Mesenteric fat pad (tissue), 1 donor: ENCODE data around the gene CPSF7. TPM values are rescaled to one million over a fixed set of nuclear protein-coding genes. Genes with fewer than 3 reads are reported as not detected.

Experiments used
- DNase-seq: peaks from one replicate; pipeline ENCODE4 v3.0.0-alpha.2; 2020; ENCODE audit warnings: low spot score
- total RNA-seq: library from RNA; stranded (reverse); fragmentation: NEBNext Ultra II Directional; extraction: Animal tissue kit (Norgen Biotek cat#: 25700); gene quantifications from one replicate; pipeline ENCODE4 v1.2.1, GENCODE V29; 2021
- donor health status: DM: yes; HTN: yes; CAD: no.

Gene CPSF7
- total RNA-seq, 1 donor from 2014 or later, result 73.0 TPM

GRCh38 chr11:61357233-61357893 lies 72.4 kb downstream of the CPSF7 start:
- DNase-seq, result no peak

DNA sequence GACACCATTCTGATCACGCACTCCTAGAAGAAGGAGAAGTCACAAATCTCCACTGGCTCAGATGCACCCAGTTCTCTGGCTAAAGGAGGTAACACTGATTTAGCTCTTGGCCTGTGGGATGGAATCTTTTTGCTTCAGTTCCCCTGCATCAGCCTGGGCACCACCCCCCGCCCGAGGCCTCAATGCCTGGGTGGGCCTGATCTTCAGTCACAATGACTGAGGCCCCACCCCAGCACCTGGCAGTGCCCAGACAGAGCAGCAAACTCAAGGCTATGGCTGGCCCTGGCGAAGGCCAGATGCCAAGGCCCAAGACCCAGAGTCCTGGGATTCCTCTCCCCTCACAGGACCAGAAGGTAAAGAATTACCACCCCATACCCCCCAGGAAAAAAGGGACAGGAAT lies 73.1 kb downstream of the CPSF7 start:
- no peak for DNase-seq

DNA sequence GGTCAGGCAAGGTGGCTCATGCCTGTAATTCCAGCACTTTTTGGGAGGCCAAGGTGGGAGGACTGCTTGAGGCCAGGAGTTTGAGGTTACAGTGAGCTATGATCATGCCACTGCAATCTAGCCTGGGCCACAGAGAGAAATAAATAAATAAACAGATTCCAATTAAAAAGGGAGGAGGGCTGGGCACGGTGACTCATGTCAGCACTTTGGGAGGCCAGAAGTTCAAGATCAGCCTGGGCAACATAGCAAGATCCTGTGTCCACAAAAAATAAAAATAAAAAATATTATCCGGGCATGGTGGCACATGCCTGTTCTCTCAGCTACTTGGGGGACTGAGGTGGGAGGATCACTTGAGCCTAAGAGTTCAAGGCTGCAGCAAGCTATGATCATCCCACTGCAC lies 75.6 kb downstream of the CPSF7 start:
- DNase-seq, result no peak

DNA sequence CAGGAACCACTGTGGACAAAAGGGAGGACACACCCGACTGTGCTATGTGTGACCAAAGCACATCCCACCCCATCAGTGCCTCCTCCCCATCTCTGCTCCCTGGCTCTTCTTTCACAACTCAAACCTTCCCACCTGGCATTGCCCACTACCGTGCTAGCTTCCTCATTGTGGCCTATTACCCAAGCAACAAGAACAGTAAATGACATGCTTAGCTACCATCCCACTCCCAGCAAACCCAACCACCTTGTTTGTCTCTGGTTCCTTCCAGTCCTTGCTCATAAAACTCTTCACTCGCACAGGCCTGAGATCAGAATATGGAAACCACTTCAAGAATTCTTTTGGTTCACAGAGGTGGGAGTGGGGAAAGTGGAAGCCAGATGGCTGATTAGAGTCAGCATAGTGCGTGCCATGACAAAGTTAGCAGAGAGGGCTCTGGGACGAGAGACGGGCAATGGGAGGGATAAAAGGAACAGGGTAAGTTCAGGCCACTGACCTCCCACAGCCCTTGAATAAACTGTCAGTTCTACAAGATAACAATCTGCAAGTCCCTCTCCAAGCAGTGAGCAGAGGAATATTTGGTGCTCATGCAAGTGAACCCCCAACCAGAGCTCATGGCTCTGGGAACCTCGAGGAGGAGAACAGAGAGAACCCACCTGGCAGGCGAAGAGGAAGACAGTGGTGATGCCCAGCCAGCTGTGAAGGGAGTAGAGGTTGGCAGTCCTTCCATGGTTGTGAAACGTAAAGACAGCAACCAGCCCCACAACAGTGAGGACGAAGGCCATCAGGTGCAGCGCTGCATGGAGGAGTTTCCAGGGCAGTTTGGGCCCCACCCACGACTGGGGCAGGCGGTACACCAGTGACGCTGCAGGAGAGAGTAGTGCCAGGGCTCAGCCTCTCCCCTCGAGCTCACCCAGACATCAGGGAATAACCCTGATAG lies 76.4 kb downstream of the CPSF7 start:
- DNase-seq, result no peak

Other genes starting within 250 kb of the CPSF7 start
- 47.2 TPM for gene PGA3, start 226.5 kb downstream of the CPSF7 start, total RNA-seq
- gene PGA4, start 207.6 kb downstream of the CPSF7 start, total RNA-seq, result 20.6 TPM
- gene PGA5, start 188.8 kb downstream of the CPSF7 start, total RNA-seq, result 2.6 TPM
- gene VWCE, start 134.7 kb downstream of the CPSF7 start, total RNA-seq, result 7.7 TPM
- gene DDB1, start 96.9 kb downstream of the CPSF7 start, total RNA-seq, result 195 TPM
- gene TKFC, start 96.7 kb downstream of the CPSF7 start, total RNA-seq, result 21.2 TPM
- gene CYB561A3, start 68.1 kb downstream of the CPSF7 start, total RNA-seq, result 34.4 TPM
- 68.2 TPM for gene TMEM138, start 67.6 kb downstream of the CPSF7 start, total RNA-seq
- 9.9 TPM for gene TMEM216, start 37.4 kb downstream of the CPSF7 start, total RNA-seq
- gene SDHAF2, start 149 bp upstream of the CPSF7 start, total RNA-seq, result 40.2 TPM
- gene LRRC10B, start 78.8 kb upstream of the CPSF7 start, total RNA-seq, result 1.2 TPM
- 2.4 TPM for gene SYT7, start 151.1 kb upstream of the CPSF7 start, total RNA-seq